ENCODE data around the gene ADGRL3.

- TF ChIP-seq CTCF (conservative IDR thresholded peaks at IDR 0.05; ENCODE audit: low read length) (no peak), EZH2phosphoT487 (IDR thresholded peaks at IDR 0.05; ENCODE audit: borderline replicate concordance, low read depth, low read length) (no peak)
These were observed 572.0 kb downstream of the ADGRL3 start for GRCh38 chr4:61772126-61772525.

All from OCI-LY7 (cell line).